ENCODE measurements around the gene HSH2D. TPM values are rescaled to one million over a fixed set of nuclear protein-coding genes. Genes with fewer than 3 reads are reported as not detected.
A peak's percentile ranks its signal among the peaks of the same experiment; 100 is the strongest.
"Not testable (repeated sequence)": the region's sequence is repeated elsewhere in the genome, so short reads cannot be mapped to it uniquely, and the experiment has no call there.

The HSH2D gene
- total RNA-seq, 2 experiments from 2014 or later, result 31.2 to 38.2 TPM

DNA sequence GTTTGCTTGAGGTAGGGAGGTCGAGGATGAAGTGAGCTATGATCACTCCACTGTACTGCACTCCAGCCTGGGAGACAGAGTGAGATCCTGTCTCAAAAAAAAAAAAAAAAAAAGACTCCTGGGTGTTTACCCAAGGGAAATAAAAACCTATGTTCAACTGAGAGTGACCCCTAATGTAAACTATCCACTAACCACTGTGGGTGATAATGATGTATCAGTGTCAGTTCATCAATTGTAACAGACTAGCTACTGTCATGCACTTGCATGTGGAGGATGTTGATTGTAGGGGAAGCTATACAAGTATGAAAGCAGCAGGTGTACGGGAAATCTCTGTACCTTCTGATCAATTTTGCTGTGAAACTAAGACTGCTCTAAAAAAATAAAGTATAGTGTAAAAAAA lies 32.5 kb downstream of the HSH2D start:
- ATAC-seq, result no peak
- H3K27ac Mint-ChIP-seq, result no peak overlapping the region
- H3K27me3 Mint-ChIP-seq, result no peaks in the 10 kb centered on the region
- no peaks in the 10 kb centered on the region for H3K4me1 Mint-ChIP-seq
- no peaks in the 10 kb centered on the region for H3K9me3 Mint-ChIP-seq (ENCODE audit: low read depth)
- ChIA-PET CTCF (interaction anchor here (0.5 to 1.4 kb wide), 3 partner anchors 110 to 332 kb away, joined by 3 to 4 read pairs (median 4); no protein-coding TSS in a partner anchor), POLR2A (no interaction called here)
- H3K4me3 Mint-ChIP-seq, result no peak overlapping the region
- intact Hi-C loops (cut with DNase I, micrococcal nuclease), result no loop called here
- DNase-seq, result no peak
- H3K36me3 Mint-ChIP-seq (ENCODE audit: low read depth), result no peaks in the 10 kb centered on the region

DNA sequence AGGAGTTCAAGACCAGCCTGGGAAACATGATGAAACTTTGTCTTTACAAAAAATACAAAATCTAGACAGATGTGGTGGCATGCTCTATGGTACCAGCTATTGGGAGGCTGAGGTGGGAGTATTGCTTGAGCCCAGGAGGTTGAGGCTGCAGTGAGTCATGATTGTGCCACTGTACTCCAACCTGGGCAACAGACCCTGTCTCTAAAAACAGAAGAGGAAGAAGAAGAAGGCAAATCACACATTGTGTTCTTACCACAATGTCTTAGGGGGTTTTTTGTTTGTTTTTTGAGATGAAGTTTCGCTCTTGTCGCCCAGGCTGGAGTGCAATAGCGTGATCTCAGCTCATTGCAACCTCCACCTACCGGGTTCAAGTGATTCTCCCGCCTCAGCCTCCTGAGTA lies 35.4 kb downstream of the HSH2D start:
- CTCF ChIA-PET, result interaction anchor here (0.7 kb wide), 1 partner anchor 137 kb away, joined by 3 read pairs; no protein-coding TSS in a partner anchor

DNA sequence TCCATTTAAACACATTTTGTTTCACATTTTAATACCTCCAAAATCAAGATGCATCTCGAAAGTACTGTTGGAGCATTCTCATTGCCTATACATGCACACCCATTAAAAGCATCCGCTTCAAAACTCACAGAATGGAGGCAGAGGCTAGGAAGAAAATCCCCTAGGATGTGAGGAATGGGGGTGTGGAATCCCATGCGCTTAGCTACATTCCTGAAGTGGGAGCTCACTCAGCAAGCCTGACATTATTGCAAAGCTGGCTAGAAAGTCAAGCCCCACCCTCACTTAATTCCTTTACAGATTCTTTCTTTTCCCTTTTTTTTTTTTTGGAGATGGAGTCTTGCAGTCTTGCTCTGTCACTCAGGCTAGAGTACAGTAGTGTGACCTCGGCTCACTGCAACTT lies 37.1 kb downstream of the HSH2D start:
- Mint-ChIP-seq H3K27me3 (no peaks in the 10 kb centered on the region), H3K4me3 (no peak overlapping the region), H3K36me3 (ENCODE audit: low read depth) (peaks cover 4% of the 10 kb centered on the region), H3K4me1 (peaks cover 10% of the 10 kb centered on the region), H3K9me3 (ENCODE audit: low read depth) (no peaks in the 10 kb centered on the region), H3K27ac (no peak overlapping the region)
- ChIA-PET POLR2A (no interaction called here), CTCF (interaction anchor here (0.6 to 3.3 kb wide), 3 partner anchors 36 to 139 kb away, joined by 3 to 29 read pairs (median 7); no protein-coding TSS in a partner anchor)
- intact Hi-C loops (cut with DNase I, micrococcal nuclease), result loop anchor here in 1 of 2 experiments (5.0 to 10.0 kb wide), 2 partner anchors 346 to 553 kb away; no protein-coding TSS in a partner anchor
- ATAC-seq, result no peak
- no peak for DNase-seq

More for the DNA sequence above, 35.4 kb downstream of the HSH2D start:
- H3K4me1 Mint-ChIP-seq; ATAC-seq; intact Hi-C loops (cut with DNase I, micrococcal nuclease); H3K27me3 Mint-ChIP-seq; H3K36me3 Mint-ChIP-seq (ENCODE audit: low read depth); DNase-seq; H3K4me3 Mint-ChIP-seq; POLR2A ChIA-PET; H3K27ac Mint-ChIP-seq; H3K9me3 Mint-ChIP-seq (ENCODE audit: low read depth): not testable (repeated sequence)

DNA sequence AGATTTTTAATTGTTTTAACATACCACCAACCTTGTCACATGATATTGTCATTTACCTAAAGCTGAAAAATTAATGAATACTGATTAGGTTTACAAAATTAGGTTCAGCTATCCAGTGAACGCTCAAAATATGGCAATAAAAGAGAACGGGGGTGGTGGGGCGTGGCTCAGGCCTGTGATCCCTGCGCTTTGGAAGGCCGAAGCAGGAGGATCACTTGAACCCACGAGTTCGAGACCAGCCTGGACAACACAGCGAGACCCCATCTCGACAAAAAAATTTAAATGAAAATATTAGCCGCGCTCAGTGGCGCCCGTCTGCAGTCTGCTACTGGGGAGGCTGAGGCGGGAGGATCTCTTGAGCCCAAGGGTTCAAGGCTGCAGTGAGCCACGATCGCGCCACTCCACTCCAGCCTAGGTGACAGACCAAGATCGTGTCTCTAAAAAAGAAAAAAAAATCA lies 41.2 kb downstream of the HSH2D start:
- peaks cover 26% of the 10 kb centered on the region for H3K4me1 Mint-ChIP-seq
- intact Hi-C loops (cut with DNase I, micrococcal nuclease), result loop anchor here (1.0 to 10.0 kb wide), 10 partner anchors 13 to 557 kb away; partner anchors contain the start of genes AP1M1 (in 2 of the 2), RAB8A (in 2 of the 2), C19orf44 (in 1 of the 2) and CALR3 (in 1 of the 2)
- ChIA-PET POLR2A (interaction anchor here (0.7 to 1.7 kb wide), 5 partner anchors 13 to 399 kb away, joined by 3 to 19 read pairs (median 5); partner anchors contain the start of gene AP1M1), CTCF (interaction anchor here (0.6 to 4.0 kb wide), 20 partner anchors 11 to 315 kb away, joined by 3 to 53 read pairs (median 4); partner anchors contain the start of genes AP1M1 and TPM4)
- peak overlapping the region; percentile 100 for H3K4me3 Mint-ChIP-seq
- H3K27me3 Mint-ChIP-seq, result no peaks in the 10 kb centered on the region
- H3K27ac Mint-ChIP-seq, result peak overlapping the region; percentile 97
- H3K36me3 Mint-ChIP-seq (ENCODE audit: low read depth), result peaks cover 18% of the 10 kb centered on the region
- ATAC-seq, result no peak
- no peaks in the 10 kb centered on the region for H3K9me3 Mint-ChIP-seq (ENCODE audit: low read depth)
- no peak for DNase-seq

DNA sequence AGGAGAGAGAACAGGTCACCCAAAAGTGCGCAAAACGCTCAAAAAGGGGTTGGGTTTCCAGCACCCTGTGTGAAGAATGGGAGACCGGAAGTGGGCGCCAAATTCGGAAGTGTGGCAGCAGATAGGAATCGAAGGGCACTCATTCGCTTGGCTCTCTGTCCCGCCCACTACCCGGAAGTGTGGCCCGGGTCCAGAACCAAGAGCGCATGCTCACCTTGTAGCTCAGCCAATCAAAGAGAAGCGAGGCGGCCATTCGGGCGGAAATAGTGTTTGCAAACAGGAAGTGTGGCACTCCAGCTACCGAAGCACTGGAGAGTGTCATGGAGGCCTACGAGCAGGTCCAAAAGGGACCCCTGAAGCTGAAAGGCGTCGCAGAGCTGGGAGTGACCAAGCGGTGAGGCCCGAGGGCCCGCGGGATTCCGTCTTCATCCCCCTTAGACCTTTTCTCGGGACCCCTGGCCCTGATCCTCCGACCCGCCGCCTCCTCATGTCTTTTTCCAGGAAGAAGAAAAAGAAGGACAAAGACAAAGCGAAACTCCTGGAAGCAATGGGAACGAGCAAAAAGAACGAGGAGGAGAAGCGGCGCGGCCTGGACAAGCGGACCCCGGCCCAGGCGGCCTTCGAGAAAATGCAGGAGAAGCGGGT lies 41.8 kb downstream of the HSH2D start, which contains the start of gene FAM32A:
FAM32A (plus strand) TSS at position 288 of the 645 bp plus-strand sequence; CDS start at position 321, 33 bp downstream.
- ATAC-seq, result peak; percentile 98
- H3K27ac Mint-ChIP-seq, result peak within 1 kb of the TSS; percentile 97
- intact Hi-C loops (cut with DNase I, micrococcal nuclease), result loop anchor here (1.0 to 10.0 kb wide), 9 partner anchors 12 to 350 kb away; partner anchors contain the start of genes AP1M1 (in 2 of the 2), RAB8A (in 2 of the 2), C19orf44 (in 1 of the 2) and CALR3 (in 1 of the 2)

DNA sequence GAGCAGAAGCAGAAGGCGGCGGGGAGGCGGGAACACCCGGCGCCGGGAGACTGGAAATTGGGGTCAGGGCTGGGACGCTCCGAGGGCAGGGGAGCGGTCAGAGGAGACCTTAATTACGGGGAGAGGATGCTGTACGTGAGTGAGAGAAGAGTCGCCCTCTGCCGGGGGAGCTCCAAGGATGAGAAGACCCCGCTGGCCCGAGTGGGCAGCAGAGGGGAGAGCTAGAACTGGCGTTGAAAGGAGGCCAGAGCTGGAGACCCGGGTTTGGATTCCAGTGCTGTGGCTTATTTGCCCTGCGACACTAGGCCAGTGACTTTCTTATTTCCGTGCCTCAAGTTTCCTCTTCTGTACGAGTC lies 42.3 kb downstream of the HSH2D start:
- DNase-seq, result peak; percentile 73
- peaks cover 26% of the 10 kb centered on the region for H3K4me1 Mint-ChIP-seq
- POLR2A ChIA-PET, result interaction anchor here (0.6 to 1.7 kb wide), 6 partner anchors 12 to 115 kb away, joined by 3 to 19 read pairs (median 3); partner anchors contain the start of gene AP1M1
- intact Hi-C loops (cut with DNase I, micrococcal nuclease), result loop anchor here (1.0 to 10.0 kb wide), 9 partner anchors 12 to 351 kb away; partner anchors contain the start of genes AP1M1 (in 2 of the 2), RAB8A (in 2 of the 2), C19orf44 (in 1 of the 2) and CALR3 (in 1 of the 2)
- CTCF ChIA-PET, result interaction anchor here (0.6 to 4.0 kb wide), 25 partner anchors 10 to 1392 kb away, joined by 3 to 53 read pairs (median 4); partner anchors contain the start of genes AP1M1 and TPM4
- no peaks in the 10 kb centered on the region for H3K27me3 Mint-ChIP-seq
- H3K4me3 Mint-ChIP-seq, result peak overlapping the region; percentile 100
- ATAC-seq, result peak; percentile 14
- peaks cover 23% of the 10 kb centered on the region for H3K36me3 Mint-ChIP-seq (ENCODE audit: low read depth)
- no peaks in the 10 kb centered on the region for H3K9me3 Mint-ChIP-seq (ENCODE audit: low read depth)
- peak overlapping the region; percentile 97 for H3K27ac Mint-ChIP-seq

More for the DNA sequence above, 41.8 kb downstream of the HSH2D start, which contains the start of gene FAM32A:
- peaks cover 23% of the 10 kb centered on the region for H3K36me3 Mint-ChIP-seq (ENCODE audit: low read depth)
- ChIA-PET POLR2A (interaction anchor here (0.7 to 1.7 kb wide), 7 partner anchors 12 to 399 kb away, joined by 3 to 19 read pairs (median 4); partner anchors contain the start of gene AP1M1), CTCF (interaction anchor here (0.6 to 4.0 kb wide), 27 partner anchors 10 to 1391 kb away, joined by 3 to 53 read pairs (median 4); partner anchors contain the start of genes AP1M1 and TPM4)
- no peaks in the 10 kb centered on the region for H3K9me3 Mint-ChIP-seq (ENCODE audit: low read depth)
- no peaks in the 10 kb centered on the region for H3K27me3 Mint-ChIP-seq
- H3K4me3 Mint-ChIP-seq, result peak within 1 kb of the TSS; percentile 100
- peak; percentile 99 for DNase-seq
- H3K4me1 Mint-ChIP-seq, result peaks cover 26% of the 10 kb centered on the region

DNA sequence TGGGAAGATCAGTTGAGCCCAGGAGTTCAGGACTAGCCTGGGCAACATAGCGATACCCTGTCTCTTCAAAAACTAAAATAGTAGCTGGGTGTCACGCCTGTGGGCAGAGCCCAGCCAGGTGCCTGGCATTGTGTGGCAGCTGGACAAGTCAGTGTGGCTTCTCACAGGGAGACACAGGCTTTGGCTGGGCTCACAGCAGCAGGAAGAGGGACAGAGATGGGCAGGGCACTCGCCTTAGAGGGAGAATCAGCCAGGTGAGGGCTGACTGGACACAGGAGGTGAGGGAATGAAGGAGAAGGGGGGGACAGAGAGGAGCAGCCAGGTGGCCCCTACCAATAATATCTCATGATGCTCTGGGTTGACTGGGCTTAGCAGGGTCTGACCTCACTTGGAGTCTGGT lies 45.0 kb downstream of the HSH2D start:
- Mint-ChIP-seq H3K27me3 (no peaks in the 10 kb centered on the region), H3K27ac (no peak overlapping the region), H3K36me3 (ENCODE audit: low read depth) (peaks cover 33% of the 10 kb centered on the region), H3K9me3 (ENCODE audit: low read depth) (no peaks in the 10 kb centered on the region), H3K4me1 (peaks cover 20% of the 10 kb centered on the region), H3K4me3 (no peak overlapping the region)
- ChIA-PET CTCF (interaction anchor here (0.5 to 1.7 kb wide), 5 partner anchors 113 to 396 kb away, joined by 3 to 4 read pairs (median 3); no protein-coding TSS in a partner anchor), POLR2A (interaction anchor here (0.6 kb wide), 1 partner anchor 1919 kb away, joined by 3 read pairs; no protein-coding TSS in a partner anchor)
- no peak for DNase-seq
- intact Hi-C loops (cut with DNase I, micrococcal nuclease), result loop anchor here in 1 of 2 experiments (10.0 kb wide), 1 partner anchor 354 kb away; no protein-coding TSS in a partner anchor
- ATAC-seq, result no peak

DNA sequence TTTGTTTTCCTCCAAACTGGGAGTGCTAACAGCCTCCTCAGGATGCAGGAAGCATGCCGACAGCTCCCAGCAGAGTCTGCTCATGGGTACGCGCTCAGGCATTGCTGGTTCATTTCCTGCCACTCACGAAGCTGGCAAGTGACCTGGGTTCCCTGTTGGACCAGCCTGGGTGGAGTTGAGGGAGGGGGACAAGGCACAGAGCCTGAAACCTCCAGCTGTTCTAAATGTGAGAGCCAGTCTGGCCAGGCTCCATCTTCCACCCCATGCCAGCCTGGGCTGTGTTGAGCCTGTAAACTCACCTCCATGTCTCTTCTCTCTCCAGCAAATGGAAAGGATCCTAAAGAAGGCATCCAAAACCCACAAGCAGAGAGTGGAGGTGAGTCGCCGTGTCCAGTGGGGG lies 46.7 kb downstream of the HSH2D start:
- H3K27ac Mint-ChIP-seq, result no peak overlapping the region

DNA sequence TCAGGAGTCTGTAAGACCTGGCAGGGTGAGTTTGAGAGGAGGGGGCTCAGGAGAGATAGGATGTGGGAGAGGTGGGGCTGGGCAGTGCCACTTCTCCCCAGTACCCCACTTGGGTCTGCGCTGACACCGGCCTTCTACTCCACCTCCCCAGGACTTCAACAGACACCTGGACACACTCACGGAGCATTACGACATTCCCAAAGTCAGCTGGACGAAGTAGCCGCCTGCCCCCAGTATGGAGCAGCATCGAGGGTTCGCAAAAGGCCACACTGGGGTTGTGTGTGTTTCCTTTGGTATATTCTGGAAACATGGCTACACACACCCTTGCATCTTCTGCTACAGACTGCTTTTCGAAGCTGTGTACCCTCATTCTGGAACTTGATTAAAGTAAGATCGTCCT lies 47.3 kb downstream of the HSH2D start:
- peaks cover 29% of the 10 kb centered on the region for H3K36me3 Mint-ChIP-seq (ENCODE audit: low read depth)
- no peak overlapping the region for H3K27ac Mint-ChIP-seq
- intact Hi-C loops (cut with DNase I, micrococcal nuclease), result no loop called here
- no peak for DNase-seq
- CTCF ChIA-PET, result interaction anchor here (0.9 kb wide), 1 partner anchor 104 kb away, joined by 3 read pairs; no protein-coding TSS in a partner anchor
- no peaks in the 10 kb centered on the region for H3K9me3 Mint-ChIP-seq (ENCODE audit: low read depth)
- no peaks in the 10 kb centered on the region for H3K27me3 Mint-ChIP-seq
- no peak for ATAC-seq
- peaks cover 16% of the 10 kb centered on the region for H3K4me1 Mint-ChIP-seq
- POLR2A ChIA-PET, result no interaction called here
- H3K4me3 Mint-ChIP-seq, result no peak overlapping the region

More for the DNA sequence above, 46.7 kb downstream of the HSH2D start:
- Mint-ChIP-seq H3K9me3 (ENCODE audit: low read depth) (no peaks in the 10 kb centered on the region), H3K27me3 (no peaks in the 10 kb centered on the region), H3K4me3 (no peak overlapping the region), H3K36me3 (ENCODE audit: low read depth) (peaks cover 33% of the 10 kb centered on the region), H3K4me1 (peaks cover 16% of the 10 kb centered on the region)
- DNase-seq (no peak), ATAC-seq (no peak)
- ChIA-PET POLR2A (no interaction called here), CTCF (interaction anchor here (0.9 kb wide), 1 partner anchor 104 kb away, joined by 3 read pairs; no protein-coding TSS in a partner anchor)
- intact Hi-C loops (cut with DNase I, micrococcal nuclease), result no loop called here

DNA sequence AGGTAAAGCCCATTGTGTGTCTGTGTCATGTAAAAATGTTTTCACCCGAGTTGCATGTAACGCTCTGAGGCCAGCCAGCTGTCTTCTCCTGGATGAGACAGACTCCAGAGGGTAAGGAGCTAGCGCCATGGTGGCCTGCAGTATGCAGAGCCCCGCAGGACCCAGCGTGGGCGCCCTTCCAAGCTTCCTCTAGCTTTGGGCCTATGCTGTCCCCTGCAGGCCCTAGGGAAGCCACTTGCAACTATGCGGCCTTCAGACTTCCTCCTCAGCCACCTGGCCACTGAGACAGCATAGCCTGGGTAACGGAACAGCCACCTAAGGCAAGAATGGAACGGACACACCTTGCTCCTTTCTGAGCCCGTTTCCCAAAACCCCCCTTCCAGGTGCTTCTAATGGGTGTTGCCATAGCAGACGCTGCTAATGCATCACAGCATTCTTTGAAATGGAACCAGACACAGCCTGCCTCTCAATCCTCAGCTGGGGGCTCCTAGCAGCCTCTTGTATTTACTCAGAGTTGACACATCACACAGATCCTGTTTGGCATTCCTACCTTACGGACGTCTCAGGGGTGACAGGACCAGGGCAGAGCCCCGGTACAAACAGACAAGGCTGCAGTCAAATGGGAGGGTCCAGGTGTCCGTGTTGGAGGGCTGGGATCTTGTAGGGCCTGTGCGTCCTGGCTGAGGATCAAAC lies 47.9 kb downstream of the HSH2D start:
- CTCF ChIA-PET, result interaction anchor here (0.9 kb wide), 1 partner anchor 105 kb away, joined by 3 read pairs; no protein-coding TSS in a partner anchor
- intact Hi-C loops (cut with DNase I, micrococcal nuclease), result no loop called here
- H3K27me3 Mint-ChIP-seq, result no peaks in the 10 kb centered on the region
- no peak overlapping the region for H3K27ac Mint-ChIP-seq
- H3K9me3 Mint-ChIP-seq (ENCODE audit: low read depth), result no peaks in the 10 kb centered on the region
- H3K4me1 Mint-ChIP-seq, result peaks cover 14% of the 10 kb centered on the region
- POLR2A ChIA-PET, result no interaction called here
- DNase-seq (no peak), ATAC-seq (no peak)
- H3K36me3 Mint-ChIP-seq (ENCODE audit: low read depth), result peaks cover 28% of the 10 kb centered on the region
- no peak overlapping the region for H3K4me3 Mint-ChIP-seq
